Liver (tissue), 9 donors: ENCODE measurements around the gene IQCK. TPM values are rescaled to one million over a fixed set of nuclear protein-coding genes. Genes with fewer than 3 reads are reported as not detected.

Experiments used
- DNase-seq: peaks from one replicate; pipeline ENCODE4 v3.0.0-alpha.2; 2017; ENCODE audit warnings: low spot score
- H3K27ac ChIP-seq, 2 donors: one replicate each; pipeline ENCODE4 v1.7.0; 2013; ENCODE audit warnings: inconsistent platforms in 2 of 2, low read length in 2 of 2, control low read depth in 1 of 2, low read depth in 1 of 2, mild to moderate bottlenecking in 1 of 2
- H3K27me3 ChIP-seq, 4 donors: one replicate each; pipeline versions ENCODE4 v1.6.1 to v1.7.0; 2013; ENCODE audit warnings: low read length in 3 of 4, inconsistent platforms in 1 of 4, mild to moderate bottlenecking in 1 of 4, moderate library complexity in 1 of 4; ENCODE audit not compliant: control insufficient read depth in 4 of 4, insufficient read depth in 4 of 4
- H3K36me3 ChIP-seq, 4 donors: one replicate each; pipeline versions ENCODE4 v1.6.1 to v1.7.0; 2013; ENCODE audit warnings: low read length in 3 of 4, mild to moderate bottlenecking in 3 of 4, low read depth in 1 of 4, moderate library complexity in 1 of 4; ENCODE audit not compliant: control insufficient read depth in 4 of 4, insufficient read depth in 3 of 4
- H3K4me1 ChIP-seq, 4 donors: one replicate each; pipeline versions ENCODE4 v1.6.1 to v1.7.0; 2013; ENCODE audit warnings: low read length in 3 of 4, mild to moderate bottlenecking in 3 of 4, moderate library complexity in 1 of 4; ENCODE audit not compliant: control insufficient read depth in 4 of 4, insufficient read depth in 4 of 4
- H3K4me3 ChIP-seq, 3 donors: one replicate each; pipeline versions ENCODE4 v1.6.1 to v1.7.0; 2013; ENCODE audit warnings: low read length in 3 of 3, control low read depth in 1 of 3, low read depth in 1 of 3, mild to moderate bottlenecking in 1 of 3
- H3K9ac ChIP-seq, 2 donors: one replicate each; pipeline ENCODE4 v1.7.0; 2013; ENCODE audit warnings: low read length in 2 of 2, mild to moderate bottlenecking in 2 of 2, moderate library complexity in 2 of 2, control low read depth in 1 of 2, low read depth in 1 of 2
- H3K9me3 ChIP-seq, 4 donors: one replicate each; pipeline versions ENCODE4 v1.6.1 to v1.7.0; 2013; ENCODE audit warnings: low read length in 3 of 4; ENCODE audit not compliant: control insufficient read depth in 4 of 4
- ATF3 ChIP-seq: IDR thresholded peaks from 2 replicates; pipeline ENCODE4 v1.6.1; 2016; ENCODE audit warnings: antibody characterized with exemption
- CTCF ChIP-seq: fragments of 150-350 bp; IDR thresholded peaks from 2 replicates; pipeline ENCODE4 v1.5.1; 2017; ENCODE audit warnings: improper control_type of control experiment, low read depth, low read length; ENCODE audit not compliant: missing input control
- EGR1 ChIP-seq, 2 donors: IDR thresholded peaks; 2 replicates each; pipeline ENCODE4 v1.6.1; 2016 to 2018; ENCODE audit warnings: antibody characterized with exemption in 2 of 2, low read depth in 2 of 2
- FOXA1 ChIP-seq: IDR thresholded peaks from 2 replicates; pipeline ENCODE4 v1.6.1; 2016; ENCODE audit warnings: antibody characterized with exemption
- FOXA2 ChIP-seq: IDR thresholded peaks from 2 replicates; pipeline ENCODE4 v1.6.1; 2016; ENCODE audit warnings: antibody characterized with exemption
- GABPA ChIP-seq, 2 donors: IDR thresholded peaks in 1 of 2; conservative IDR thresholded peaks in 1 of 2; 2 replicates each; pipeline ENCODE4 v1.6.1; 2016; ENCODE audit warnings: antibody characterized with exemption in 2 of 2, mild to moderate bottlenecking in 1 of 2, moderate library complexity in 1 of 2
- HNF4A ChIP-seq, 2 donors: conservative IDR thresholded peaks; 2 replicates each; pipeline ENCODE4 v1.6.1; 2016; ENCODE audit warnings: antibody characterized with exemption in 2 of 2, mild to moderate bottlenecking in 2 of 2
- HNF4G ChIP-seq: IDR thresholded peaks from 2 replicates; pipeline ENCODE4 v1.6.1; 2016; ENCODE audit warnings: antibody characterized with exemption
- JUND ChIP-seq, 2 donors: IDR thresholded peaks; 2 replicates each; pipeline ENCODE4 v1.6.1; 2016; ENCODE audit warnings: antibody characterized with exemption in 2 of 2
- MAX ChIP-seq: IDR thresholded peaks from 2 replicates; pipeline ENCODE4 v1.6.1; 2016; ENCODE audit warnings: antibody characterized with exemption
- NR2F2 ChIP-seq: IDR thresholded peaks from 2 replicates; pipeline ENCODE4 v1.6.1; 2016; ENCODE audit warnings: antibody characterized with exemption
- RAD21 ChIP-seq, 2 donors: IDR thresholded peaks; 2 replicates each; pipeline ENCODE4 v1.6.1; 2016; ENCODE audit warnings: antibody characterized with exemption in 2 of 2, mild to moderate bottlenecking in 2 of 2
- REST ChIP-seq: IDR thresholded peaks from 2 replicates; pipeline ENCODE4 v1.6.1; 2016; ENCODE audit warnings: antibody characterized with exemption, mild to moderate bottlenecking
- RXRA ChIP-seq, 2 donors: IDR thresholded peaks; 2 replicates each; pipeline ENCODE4 v1.6.1; 2017 to 2018; ENCODE audit warnings: antibody characterized with exemption in 2 of 2, mild to moderate bottlenecking in 1 of 2
- SP1 ChIP-seq: IDR thresholded peaks from 2 replicates; pipeline ENCODE4 v1.6.1; 2018; ENCODE audit warnings: antibody characterized with exemption, mild to moderate bottlenecking
- TAF1 ChIP-seq: conservative IDR thresholded peaks from 2 replicates; pipeline ENCODE4 v1.6.1; 2016; ENCODE audit warnings: antibody characterized with exemption, mild to moderate bottlenecking
- YY1 ChIP-seq: IDR thresholded peaks from 2 replicates; pipeline ENCODE4 v1.6.1; 2016; ENCODE audit warnings: antibody characterized with exemption, mild to moderate bottlenecking
- ZBTB33 ChIP-seq: IDR thresholded peaks from 2 replicates; pipeline ENCODE4 v1.6.1; 2016; ENCODE audit warnings: antibody characterized with exemption
- WGBS: extraction: QIAGEN DNeasy Blood & Tissue Kit; methylation state at CpG from one replicate; pipeline ENCODE4 v1.1.7; 2013; 5-methylcytosine and 5-hydroxymethylcytosine counted together
- polyA plus RNA-seq, 2 donors: library from polyadenylated mRNA; stranded (reverse) in 1 of 2; unstranded in 1 of 2; fragments of 200-250 nt in 1 of 2; fragments of >200 nt in 1 of 2; fragmentation: Nextera tagmentation in 1 of 2; extraction: Ambion mirVana in 1 of 2; gene quantifications; one replicate each; pipeline versions ENCODE4 v1.2.1 to v1.2.3, GENCODE V29; 2013 to 2015
- total RNA-seq, 2 donors: library from RNA; depleted of rRNA; stranded (reverse); fragments of >200 nt; gene quantifications; one replicate each; pipeline ENCODE4 v1.2.3, GENCODE V29; 2014
- donor health status: healthy.
- donor health status: healthy.
- donor health status: healthy.
- donor health status: healthy.
- donor health status: healthy.

Gene IQCK
- total and polyA plus RNA-seq, 4 donors: 2.1 to 4.4 (median 2.9) TPM

GRCh38 chr16:19749571-19750080, 31.6 kb downstream of the IQCK start (continued):
- TF ChIP-seq TAF1: no peak
- no peak for TF ChIP-seq FOXA2
- TF ChIP-seq SP1: no peak
- no peak for TF ChIP-seq MAX
- TF ChIP-seq RXRA (IDR thresholded peaks at IDR 0.05): no peak

- Histone ChIP-seq H3K4me3 (no peak overlapping the region), H3K27me3 (no peaks in the 10 kb centered on the region), H3K9ac (no peak overlapping the region), H3K27ac (no peak overlapping the region), H3K36me3 (peaks cover 0 to 1% (median 0%) of the 10 kb centered on the region in 4 donors), H3K4me1 (no peaks in the 10 kb centered on the region), H3K9me3 (no peaks in the 10 kb centered on the region)
- no peak for DNase-seq
- WGBS: 91% methylated on average over 6 of the region's 6 CpGs
- TF ChIP-seq YY1: no peak
- TF ChIP-seq RAD21 (IDR thresholded peaks at IDR 0.05): no peak
- TF ChIP-seq RXRA (IDR thresholded peaks at IDR 0.05): no peak
- no peak for TF ChIP-seq FOXA2
- TF ChIP-seq NR2F2: no peak
- no peak for TF ChIP-seq ATF3
- no peak for TF ChIP-seq EGR1 (IDR thresholded peaks at IDR 0.05; ENCODE audit: low read depth in 2 of 2)
- no peak for TF ChIP-seq REST
- TF ChIP-seq GABPA (IDR thresholded peaks at IDR 0.05 in 1 of 2, conservative IDR thresholded peaks at IDR 0.05 in 1 of 2): no peak
- TF ChIP-seq HNF4G: no peak
- TF ChIP-seq HNF4A (conservative IDR thresholded peaks at IDR 0.05): no peak
- no peak for TF ChIP-seq CTCF
- TF ChIP-seq JUND (IDR thresholded peaks at IDR 0.05): no peak
- TF ChIP-seq FOXA1: no peak
- TF ChIP-seq MAX: no peak
- TF ChIP-seq TAF1: no peak
- no peak for TF ChIP-seq ZBTB33
These were observed 33.7 kb downstream of the IQCK start for GRCh38 chr16:19751478-19752385.
